Kidney epithelial cell (primary cell): ENCODE measurements around the gene AZU1. TPM values are rescaled to one million over a fixed set of nuclear protein-coding genes. Genes with fewer than 3 reads are reported as not detected.

Experiments used
- DNase-seq: peaks from one replicate; pipeline ENCODE4 v3.0.0-alpha.2; 2010; ENCODE audit warnings: low read depth
- H3K27me3 ChIP-seq: 2 replicates; pipeline ENCODE4 v1.6.0; 2011; ENCODE audit warnings: low read length; ENCODE audit not compliant: control insufficient read depth, insufficient read depth
- H3K36me3 ChIP-seq: 2 replicates; pipeline ENCODE4 v1.5.1; 2011; ENCODE audit warnings: low read length; ENCODE audit not compliant: control insufficient read depth, insufficient read depth
- H3K4me3 ChIP-seq: 2 replicates; pipeline ENCODE4 v1.5.1; 2011; ENCODE audit warnings: low read depth, mild to moderate bottlenecking, control low read depth, low read length
- CTCF ChIP-seq: IDR thresholded peaks from 2 replicates; pipeline ENCODE4 v1.5.1; 2011; ENCODE audit warnings: mild to moderate bottlenecking, moderate library complexity, low read length, control low read depth, inconsistent platforms; ENCODE audit not compliant: insufficient read depth, poor library complexity, severe bottlenecking
- total RNA-seq: library from RNA; depleted of rRNA; stranded (reverse); fragments of >200 nt; gene quantifications from 2 replicates; pipeline ENCODE4 v1.2.3, GENCODE V29; 2015

The AZU1 gene
- total RNA-seq, 1 donor from 2014 or later, result not detected

GRCh38 chr19:811506-812048, 16.1 kb upstream of the AZU1 start:
- no peak for DNase-seq
- Histone ChIP-seq H3K4me3 (no peak overlapping the region), H3K36me3 (peaks cover 4% of the 10 kb centered on the region), H3K27me3 (no peaks in the 10 kb centered on the region)
- TF ChIP-seq CTCF, result no peak

GRCh38 chr19:812049-812746, 15.4 kb upstream of the AZU1 start:
- no peak overlapping the region for H3K4me3 ChIP-seq
- no peaks in the 10 kb centered on the region for H3K27me3 ChIP-seq
- TF ChIP-seq CTCF, result no peak
- no peak for DNase-seq
- H3K36me3 ChIP-seq, result peaks cover 1% of the 10 kb centered on the region

- H3K27me3 ChIP-seq, result no peaks in the 10 kb centered on the region
- no peak overlapping the region for H3K4me3 ChIP-seq
- no peak for DNase-seq
- TF ChIP-seq CTCF, result no peak
- peaks cover 1% of the 10 kb centered on the region for H3K36me3 ChIP-seq
Measured at GRCh38 chr19:812747-813218, 14.9 kb upstream of the AZU1 start.

- no peak for DNase-seq
- Histone ChIP-seq H3K27me3 (no peaks in the 10 kb centered on the region), H3K36me3 (peaks cover 1% of the 10 kb centered on the region), H3K4me3 (no peak overlapping the region)
- TF ChIP-seq CTCF, result no peak
Measured at GRCh38 chr19:813219-814151, 14.2 kb upstream of the AZU1 start.

- Histone ChIP-seq H3K36me3 (peaks cover 1% of the 10 kb centered on the region), H3K4me3 (no peak overlapping the region), H3K27me3 (no peaks in the 10 kb centered on the region)
- DNase-seq, result no peak
- TF ChIP-seq CTCF, result no peak
Measured at GRCh38 chr19:814152-815078, 13.2 kb upstream of the AZU1 start.
